Mucosa of descending colon (tissue), 3 donors: ENCODE results near the gene RAB6A. TPM values are rescaled to one million over a fixed set of nuclear protein-coding genes. Genes with fewer than 3 reads are reported as not detected.
"Not testable (repeated sequence)": the region's sequence is repeated elsewhere in the genome, so short reads cannot be mapped to it uniquely, and the experiment has no call there.

Experiments
- ATAC-seq: fragments of 200-7000 bp; cut with Tn5 transposase; one replicate; pipeline ENCODE4 v1.9.1; 2020; ENCODE audit warnings: mild to moderate bottlenecking, moderate library complexity
- DNase-seq, 3 donors: peaks; one replicate each; pipeline ENCODE4 v3.0.0-alpha.2; 2020
- H3K36me3 ChIP-seq: fragments of 200-600 bp; one replicate; pipeline ENCODE4 v1.8.0; 2021; ENCODE audit warnings: low read depth, mild to moderate bottlenecking
- H3K4me1 ChIP-seq: fragments of 200-600 bp; one replicate; pipeline ENCODE4 v1.8.0; 2021; ENCODE audit warnings: low read depth, mild to moderate bottlenecking
- H3K4me3 ChIP-seq: fragments of 200-600 bp; one replicate; pipeline ENCODE4 v1.8.0; 2021; ENCODE audit warnings: mild to moderate bottlenecking
- H3K9me3 ChIP-seq: fragments of 200-600 bp; one replicate; pipeline ENCODE4 v1.8.0; 2021; ENCODE audit warnings: mild to moderate bottlenecking
- intact Hi-C, 2 donors: fragments of 100-400 bp; cut with DNase I in 1 of 2; cut with micrococcal nuclease in 1 of 2; formaldehyde crosslinking; loops; one replicate each; pipeline versions ENCODE4 v1.11.0 to v1.11.1; 2022; cut with DNase I, micrococcal nuclease
- total RNA-seq, 3 donors: library from RNA; stranded (reverse); fragmentation: NEBNext Ultra II Directional in 2 of 3; extraction: Animal tissue kit (Norgen Biotek cat#: 25700) in 2 of 3; gene quantifications; one replicate each; pipeline versions ENCODE4 v1.2.1 to v1.2.4, GENCODE V29; 2021 to 2023
- TF ChIP-seq, protein P1 (sequence below): fragments of 200-600 bp; IDR thresholded peaks from one replicate; pipeline ENCODE4 v1.8.0; 2022; ENCODE audit warnings: antibody characterized with exemption, mild to moderate bottlenecking
- donor health status: DM: no; HTN: no; CAD: no; lungs with moderate emphysema.
- donor health status: DM: no; HTN: no; CAD: no.
- donor health status: DM: no; HTN: yes; CAD: no.

The RAB6A gene
- total RNA-seq, 3 donors from 2014 or later = 138 to 140 (median 139) TPM

DNA sequence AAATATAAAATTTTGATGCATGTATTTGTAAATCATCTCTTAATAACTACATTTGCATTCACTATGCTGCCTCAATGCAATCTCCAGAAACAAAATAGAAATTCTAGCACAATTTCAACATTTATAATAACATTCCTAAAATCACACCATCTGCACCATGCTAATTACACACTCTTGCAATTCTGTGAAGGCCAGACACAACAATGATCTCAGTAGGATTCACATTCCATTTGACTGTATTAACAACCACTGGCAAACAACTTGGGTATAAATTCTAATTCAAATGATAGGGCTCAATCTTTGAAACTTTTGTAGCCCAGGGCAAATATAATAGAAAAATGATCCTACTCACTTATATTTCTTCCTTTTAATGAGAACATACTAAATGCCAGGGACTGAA lies 25.9 kb downstream of the RAB6A start:
- TF ChIP-seq, protein P1, sequence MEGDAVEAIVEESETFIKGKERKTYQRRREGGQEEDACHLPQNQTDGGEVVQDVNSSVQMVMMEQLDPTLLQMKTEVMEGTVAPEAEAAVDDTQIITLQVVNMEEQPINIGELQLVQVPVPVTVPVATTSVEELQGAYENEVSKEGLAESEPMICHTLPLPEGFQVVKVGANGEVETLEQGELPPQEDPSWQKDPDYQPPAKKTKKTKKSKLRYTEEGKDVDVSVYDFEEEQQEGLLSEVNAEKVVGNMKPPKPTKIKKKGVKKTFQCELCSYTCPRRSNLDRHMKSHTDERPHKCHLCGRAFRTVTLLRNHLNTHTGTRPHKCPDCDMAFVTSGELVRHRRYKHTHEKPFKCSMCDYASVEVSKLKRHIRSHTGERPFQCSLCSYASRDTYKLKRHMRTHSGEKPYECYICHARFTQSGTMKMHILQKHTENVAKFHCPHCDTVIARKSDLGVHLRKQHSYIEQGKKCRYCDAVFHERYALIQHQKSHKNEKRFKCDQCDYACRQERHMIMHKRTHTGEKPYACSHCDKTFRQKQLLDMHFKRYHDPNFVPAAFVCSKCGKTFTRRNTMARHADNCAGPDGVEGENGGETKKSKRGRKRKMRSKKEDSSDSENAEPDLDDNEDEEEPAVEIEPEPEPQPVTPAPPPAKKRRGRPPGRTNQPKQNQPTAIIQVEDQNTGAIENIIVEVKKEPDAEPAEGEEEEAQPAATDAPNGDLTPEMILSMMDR = no peak
- Histone ChIP-seq H3K4me1 (no peaks in the 10 kb centered on the region), H3K36me3 (no peaks in the 10 kb centered on the region), H3K4me3 (no peak overlapping the region), H3K9me3 (no peaks in the 10 kb centered on the region)
- intact Hi-C loops = no loop called here
- DNase-seq (no peak), ATAC-seq (no peak)

DNA sequence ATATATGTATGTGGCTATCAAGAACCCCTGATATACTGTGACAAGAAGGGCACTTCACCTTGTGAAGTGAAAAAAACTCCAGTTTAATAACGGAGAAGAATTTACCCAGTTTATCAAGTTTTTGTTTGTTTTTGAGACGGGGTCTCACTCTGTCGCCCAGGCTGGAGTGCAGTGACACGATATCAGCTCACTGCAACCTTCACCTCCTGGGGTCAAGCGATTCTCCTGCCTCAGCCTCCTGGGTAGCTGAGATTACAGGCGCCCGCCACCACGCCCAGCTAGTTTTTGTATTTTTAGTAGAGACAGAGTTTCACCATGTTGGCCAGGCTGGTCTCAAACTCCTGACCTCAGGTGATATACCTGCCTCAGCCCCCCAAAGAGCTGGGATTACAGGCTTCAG lies 26.9 kb downstream of the RAB6A start:
- H3K9me3 ChIP-seq, ATAC-seq, DNase-seq, H3K36me3 ChIP-seq, H3K4me3 ChIP-seq, H3K4me1 ChIP-seq, intact Hi-C loops: not testable (repeated sequence)

DNA sequence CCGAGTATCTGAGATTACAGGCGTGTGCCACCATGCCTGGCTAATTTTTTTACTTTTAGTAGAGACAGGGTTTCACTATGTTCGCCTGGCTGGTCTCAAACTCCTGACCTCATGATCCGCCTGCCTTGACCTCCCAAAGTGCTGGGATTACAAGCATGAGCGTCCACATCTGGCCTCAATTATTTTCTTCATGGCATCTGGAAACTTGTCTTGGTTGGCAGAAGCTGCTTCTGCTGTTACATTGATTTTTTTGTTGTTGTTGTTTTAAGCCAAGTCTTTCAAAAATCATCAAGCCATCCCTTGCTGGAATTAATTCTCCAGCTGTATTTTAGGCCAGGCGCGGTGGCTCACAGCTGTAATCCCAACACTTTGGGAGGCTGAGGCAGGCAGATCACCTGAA lies 27.9 kb downstream of the RAB6A start:
- DNase-seq, intact Hi-C loops, H3K9me3 ChIP-seq, ATAC-seq, H3K36me3 ChIP-seq, H3K4me3 ChIP-seq, H3K4me1 ChIP-seq: not testable (repeated sequence)

DNA sequence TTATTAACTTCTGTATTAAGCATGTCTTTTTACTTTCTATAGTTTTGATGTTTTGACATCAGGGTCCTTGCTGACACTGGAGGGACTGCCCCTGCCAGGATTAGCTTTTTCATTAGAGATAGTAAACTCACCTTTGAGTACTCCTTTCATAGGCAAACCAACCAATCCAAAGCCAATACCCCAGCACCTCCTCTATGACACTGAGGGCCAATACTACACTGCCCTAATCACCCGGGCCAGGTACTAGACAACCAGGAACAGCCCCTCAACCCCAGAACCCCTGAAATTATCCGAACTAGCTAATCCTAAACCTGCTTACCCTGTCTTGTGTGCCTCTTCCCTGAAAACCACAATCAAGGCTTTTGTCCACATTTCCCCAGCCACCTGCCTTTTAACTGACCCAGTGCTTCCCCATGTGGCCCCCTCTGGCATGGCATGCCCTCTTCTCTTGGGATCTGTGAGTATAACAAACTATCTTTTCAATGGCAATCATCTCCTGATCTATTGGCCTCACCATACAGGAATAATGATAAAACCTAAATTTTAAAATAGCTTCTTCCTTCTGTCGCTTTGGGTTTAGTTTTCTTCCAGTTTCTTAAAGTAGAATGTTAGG lies 31.2 kb downstream of the RAB6A start:
- TF ChIP-seq, protein P1 = no peak
- DNase-seq (no peak), ATAC-seq (no peak)
- no peak overlapping the region for H3K4me3 ChIP-seq
- H3K36me3 ChIP-seq = no peaks in the 10 kb centered on the region
- H3K9me3 ChIP-seq = no peaks in the 10 kb centered on the region
- no peaks in the 10 kb centered on the region for H3K4me1 ChIP-seq
- intact Hi-C loops = no loop called here

DNA sequence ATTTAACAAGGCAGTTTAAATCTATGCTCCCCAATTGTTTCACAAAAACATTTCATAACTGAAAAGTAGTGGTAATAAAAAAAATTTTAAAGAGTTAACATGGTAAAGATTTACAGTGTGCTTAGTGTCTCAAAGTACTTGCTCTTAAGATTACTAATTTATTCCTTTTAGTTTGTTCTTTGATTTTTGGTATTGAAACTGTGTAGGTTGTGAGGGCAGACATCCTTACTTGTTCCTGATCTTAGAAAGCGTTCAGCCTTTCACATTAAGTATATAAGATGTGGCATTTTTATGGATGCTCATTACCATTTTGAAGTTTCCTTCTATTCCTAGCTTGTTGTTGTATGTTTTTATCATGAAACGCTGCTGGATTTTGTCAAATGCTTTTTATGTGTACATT lies 32.9 kb downstream of the RAB6A start:
- Histone ChIP-seq H3K36me3 (no peaks in the 10 kb centered on the region), H3K4me3 (no peak overlapping the region), H3K4me1 (no peaks in the 10 kb centered on the region), H3K9me3 (no peaks in the 10 kb centered on the region)
- intact Hi-C loops = no loop called here
- TF ChIP-seq, protein P1 = no peak
- no peak for ATAC-seq
- DNase-seq = no peak

DNA sequence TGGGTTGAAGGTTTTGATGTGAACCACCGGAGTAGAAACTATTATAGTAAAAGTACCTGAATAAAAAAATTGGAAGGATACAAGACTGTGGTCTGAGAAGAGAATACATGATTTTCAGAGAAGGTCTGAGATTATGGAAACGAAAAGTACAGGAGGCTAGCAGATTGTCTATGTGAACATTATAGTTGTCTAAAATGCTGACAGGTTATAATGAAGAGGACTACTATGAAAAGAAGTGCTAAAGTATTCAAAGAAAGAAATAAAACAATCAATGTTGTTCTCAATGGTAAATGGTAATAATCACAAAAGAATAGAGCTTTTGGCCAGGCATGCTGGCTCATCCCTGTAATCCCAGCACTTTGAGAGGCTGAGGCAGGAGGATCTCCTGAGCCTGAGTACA lies 34.0 kb downstream of the RAB6A start:
- Histone ChIP-seq H3K9me3 (no peaks in the 10 kb centered on the region), H3K4me3 (no peak overlapping the region), H3K36me3 (no peaks in the 10 kb centered on the region), H3K4me1 (no peaks in the 10 kb centered on the region)
- intact Hi-C loops = no loop called here
- no peak for DNase-seq
- TF ChIP-seq, protein P1 = no peak
- ATAC-seq = no peak

DNA sequence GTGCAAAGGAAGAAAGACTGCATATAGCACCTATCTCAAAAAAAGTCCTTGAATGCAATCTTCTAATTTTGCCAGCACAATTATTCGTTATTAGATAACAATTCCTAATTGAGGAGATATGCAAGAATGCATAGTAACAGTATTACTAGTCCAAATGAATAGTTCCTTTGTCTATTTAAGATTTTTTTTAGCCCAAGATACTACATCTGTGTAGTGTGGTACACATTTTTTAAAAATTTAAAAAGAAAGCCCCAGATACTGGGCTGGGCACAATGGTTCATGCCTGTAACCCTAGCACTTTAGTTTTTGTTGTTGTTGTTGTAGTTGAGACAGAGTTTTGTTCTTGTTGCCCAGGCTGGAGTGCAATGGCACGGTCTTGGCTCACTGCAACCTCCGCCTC lies 43.7 kb downstream of the RAB6A start:
- Histone ChIP-seq H3K4me3 (no peak overlapping the region), H3K4me1 (no peaks in the 10 kb centered on the region), H3K36me3 (no peaks in the 10 kb centered on the region), H3K9me3 (no peaks in the 10 kb centered on the region)
- DNase-seq = no peak
- no peak for ATAC-seq
- intact Hi-C loops = no loop called here
- TF ChIP-seq, protein P1 = no peak
